H1 (cell line): ENCODE measurements around the gene GAS7. TPM values are rescaled to one million over a fixed set of nuclear protein-coding genes. Genes with fewer than 3 reads are reported as not detected.

Source experiments
- CTCF ChIA-PET: fragments of 300-600 bp; sonication (Branson Sonifier 250); formaldehyde crosslinking; loops from one replicate; lab custom pipeline; 2021; ENCODE audit not compliant: partially characterized antibody; lab: Charles Lee
- POLR2A ChIA-PET: fragments of 300-600 bp; sonication (Branson Sonifier 250); formaldehyde crosslinking; loops from one replicate; lab custom pipeline; 2021; ENCODE audit warnings: inconsistent platforms; ENCODE audit not compliant: partially characterized antibody; lab: Charles Lee
- DNase-seq, 2 experiments: peaks; one replicate each; pipeline versions ENCODE4 v3.0.0 to v3.0.0-alpha.2; 2010 to 2022; ENCODE audit warnings: low spot score in 2 of 2, low read depth in 1 of 2, mixed read lengths in 1 of 2
- FAIRE-seq: peaks from 2 replicates; lab custom pipeline; 2011; peaks lifted over from hg19 to GRCh38; lab: Jason Lieb, UNC
- H2AFZ ChIP-seq: 2 replicates; pipeline ENCODE4 v1.8.1; 2012; ENCODE audit warnings: low read length, inconsistent platforms
- H2AK5ac ChIP-seq: 2 replicates; pipeline ENCODE4 v1.6.1; 2013; ENCODE audit warnings: low read depth, low read length
- H2BK120ac ChIP-seq: replicated peaks from 2 replicates; pipeline ENCODE3; 2013; ENCODE audit warnings: low read depth, low read length, inconsistent platforms
- H2BK12ac ChIP-seq: 2 replicates; pipeline ENCODE4 v1.6.1; 2013; ENCODE audit warnings: low read depth, low read length
- H2BK15ac ChIP-seq: 2 replicates; pipeline ENCODE4 v1.6.1; 2013; ENCODE audit warnings: low read length
- H2BK20ac ChIP-seq: 2 replicates; pipeline ENCODE4 v1.6.1; 2013; ENCODE audit warnings: low read length
- H2BK5ac ChIP-seq: 2 replicates; pipeline ENCODE4 v1.6.1; 2013; ENCODE audit warnings: low read depth, low read length
- H3K14ac ChIP-seq: 2 replicates; pipeline ENCODE4 v1.6.1; 2013; ENCODE audit warnings: inconsistent platforms; ENCODE audit not compliant: insufficient read length
- H3K18ac ChIP-seq: 2 replicates; pipeline ENCODE4 v1.6.1; 2013; ENCODE audit warnings: low read length; ENCODE audit errors: extremely low read depth
- H3K23ac ChIP-seq: 2 replicates; pipeline ENCODE4 v1.6.1; 2013; ENCODE audit warnings: inconsistent platforms; ENCODE audit not compliant: insufficient read length
- H3K23me2 ChIP-seq: 2 replicates; pipeline ENCODE4 v1.6.1; 2013; ENCODE audit warnings: low read depth, low read length
- H3K27ac ChIP-seq: 2 replicates; pipeline ENCODE4 v1.6.1; 2011; ENCODE audit warnings: low read depth, low read length, inconsistent platforms
- H3K27me3 ChIP-seq, 4 experiments: replicated peaks in 1 of 4; 1 replicate in 1 of 4; 2 replicates in 3 of 4; pipeline versions ENCODE4 v1.6.1 to v1.8.1; 2011 to 2013; ENCODE audit warnings: low read length in 3 of 4, mild to moderate bottlenecking in 3 of 4, inconsistent platforms in 2 of 4, mixed read lengths in 2 of 4, moderate library complexity in 1 of 4; ENCODE audit not compliant: control insufficient read depth in 3 of 4, insufficient read depth in 3 of 4; ENCODE audit errors: extremely low read depth in 1 of 4
- H3K36me3 ChIP-seq, 4 experiments: 2 replicates each; pipeline versions ENCODE4 v1.6.1 to v1.8.1; 2011 to 2013; ENCODE audit warnings: mild to moderate bottlenecking in 4 of 4, low read length in 3 of 4, moderate library complexity in 2 of 4, control low read depth in 1 of 4, inconsistent platforms in 1 of 4; ENCODE audit not compliant: insufficient read depth in 4 of 4, control insufficient read depth in 2 of 4
- H3K4ac ChIP-seq: replicated peaks from 2 replicates; pipeline ENCODE3; 2013; ENCODE audit warnings: low read length, low read depth, mixed read lengths, inconsistent platforms; ENCODE audit not compliant: insufficient read length
- H3K4me1 ChIP-seq, 4 experiments: replicated peaks in 1 of 4; 1 replicate in 1 of 4; 2 replicates in 3 of 4; pipeline versions ENCODE4 v1.6.1 to v1.8.1; 2011 to 2013; ENCODE audit warnings: low read length in 3 of 4, inconsistent platforms in 2 of 4, mixed read lengths in 1 of 4; ENCODE audit not compliant: insufficient read depth in 4 of 4, control insufficient read depth in 3 of 4
- H3K4me2 ChIP-seq, 2 experiments: 2 replicates each; pipeline versions ENCODE4 v1.6.1 to v1.8.1; 2011 to 2013; ENCODE audit warnings: low read depth in 2 of 2, low read length in 2 of 2, control low read depth in 1 of 2, inconsistent platforms in 1 of 2, mild to moderate bottlenecking in 1 of 2; ENCODE audit not compliant: insufficient read depth in 1 of 2
- H3K4me3 ChIP-seq, 4 experiments: fragments of 200-600, 300-600 bp in 1 of 4; sonication (generic), shearing (Covaris generic), sonication (Bioruptor Twin) in 1 of 4; 2 replicates each; pipeline versions ENCODE4 v1.5.1 to v1.8.1; 2011 to 2016; ENCODE audit warnings: low read length in 4 of 4, low read depth in 3 of 4, control low read depth in 2 of 4, inconsistent platforms in 2 of 4, mild to moderate bottlenecking in 2 of 4, mixed read lengths in 1 of 4, moderate library complexity in 1 of 4; ENCODE audit not compliant: insufficient read depth in 2 of 4; ENCODE audit errors: extremely low read depth in 1 of 4
- H3K56ac ChIP-seq: replicated peaks from 2 replicates; pipeline ENCODE3; 2013; ENCODE audit warnings: low read depth, mild to moderate bottlenecking, mixed read lengths, low read length, inconsistent platforms; ENCODE audit not compliant: insufficient read length
- H3K79me1 ChIP-seq: 2 replicates; pipeline ENCODE4 v1.6.1; 2013; ENCODE audit warnings: low read depth, low read length, control low read depth
- H3K79me2 ChIP-seq, 2 experiments: 2 replicates each; pipeline versions ENCODE4 v1.6.1 to v1.8.1; 2012 to 2013; ENCODE audit warnings: low read length in 2 of 2, mild to moderate bottlenecking in 2 of 2, inconsistent platforms in 1 of 2; ENCODE audit not compliant: insufficient read depth in 2 of 2, control insufficient read depth in 1 of 2
- H3K9ac ChIP-seq, 4 experiments: replicated peaks in 1 of 4; 1 replicate in 1 of 4; 2 replicates in 3 of 4; pipeline versions ENCODE4 v1.6.1 to v1.8.1; 2011 to 2013; ENCODE audit warnings: low read depth in 3 of 4, low read length in 3 of 4, control low read depth in 2 of 4, mild to moderate bottlenecking in 2 of 4, moderate library complexity in 2 of 4, inconsistent platforms in 1 of 4; ENCODE audit errors: extremely low read depth in 1 of 4
- H3K9me3 ChIP-seq, 2 experiments: 2 replicates each; pipeline versions ENCODE4 v1.6.1 to v1.8.1; 2012 to 2013; ENCODE audit warnings: mild to moderate bottlenecking in 2 of 2, moderate library complexity in 2 of 2, control low read depth in 1 of 2, inconsistent platforms in 1 of 2, low read depth in 1 of 2, low read length in 1 of 2, mixed read lengths in 1 of 2; ENCODE audit not compliant: insufficient read depth in 2 of 2
- H4K20me1 ChIP-seq, 2 experiments: replicated peaks in 1 of 2; 2 replicates each; pipeline versions ENCODE3 to v1.8.1; 2011 to 2013; ENCODE audit warnings: inconsistent platforms in 2 of 2, low read length in 2 of 2, mild to moderate bottlenecking in 1 of 2; ENCODE audit not compliant: insufficient read depth in 2 of 2, control insufficient read depth in 1 of 2
- H4K5ac ChIP-seq: 2 replicates; pipeline ENCODE4 v1.6.1; 2013; ENCODE audit warnings: low read length, low read depth, mixed read lengths, inconsistent platforms; ENCODE audit not compliant: insufficient read length
- H4K8ac ChIP-seq: 2 replicates; pipeline ENCODE4 v1.8.0; 2013; ENCODE audit warnings: mild to moderate bottlenecking, moderate library complexity, low read length, inconsistent platforms; ENCODE audit not compliant: insufficient read depth; ENCODE audit errors: extremely low read depth
- H4K91ac ChIP-seq: replicated peaks from 2 replicates; pipeline ENCODE3; 2013; ENCODE audit warnings: low read length, mixed read lengths, inconsistent platforms; ENCODE audit not compliant: insufficient read length
- NANOG ChIP-seq: IDR thresholded peaks from 2 replicates; pipeline ENCODE4 v1.6.1; 2011; ENCODE audit warnings: low read length, low read depth, mild to moderate bottlenecking, inconsistent platforms; ENCODE audit not compliant: insufficient read depth, poor library complexity, severe bottlenecking
- NRF1 ChIP-seq: IDR thresholded peaks from 2 replicates; pipeline ENCODE4 v1.6.1; 2011; ENCODE audit warnings: mild to moderate bottlenecking, low read depth, low read length, improper control_type of control experiment
- SP1 ChIP-seq: IDR thresholded peaks from 2 replicates; pipeline ENCODE4 v1.6.1; 2011; ENCODE audit warnings: low read depth, low read length
- WGBS, 2 experiments: shearing (Covaris generic) in 1 of 2; methylation state at CpG; one replicate each; pipeline versions ENCODE4 v1.1.6 to v1.1.7; 2013 to 2015; ENCODE audit warnings: low lambda C conversion rate in 2 of 2, mixed read lengths in 2 of 2, inconsistent platforms in 1 of 2, low coverage in 1 of 2, missing lambda C conversion rate in 1 of 2; ENCODE audit not compliant: insufficient replicate concordance in 2 of 2, insufficient coverage in 1 of 2, insufficient read length in 1 of 2; ENCODE audit errors: extremely low coverage in 1 of 2, missing lambda C conversion rate in 1 of 2; 5-methylcytosine and 5-hydroxymethylcytosine counted together
- polyA plus RNA-seq, 7 experiments: library from polyadenylated mRNA; depleted of rRNA in 3 of 7; stranded (reverse) in 5 of 7; unstranded in 2 of 7; fragments of >200 nt in 5 of 7; fragments of 200-250 nt in 2 of 7; gene quantifications; 1 replicate in 5 of 7; 2 replicates in 1 of 7; 4 replicates in 1 of 7; pipeline versions ENCODE4 v1.2.1 to v1.2.3, GENCODE V29; 2011 to 2013; ENCODE audit warnings: missing spikeins in 2 of 7, mixed read lengths in 2 of 7
- total RNA-seq: library from RNA; stranded (reverse); fragmentation: NEBNext Ultra II Directional; extraction: Animal tissue kit (Norgen Biotek cat#: 25700); gene quantifications from 2 replicates; pipeline ENCODE4 v1.2.1, GENCODE V29; 2021

Gene GAS7
- total and polyA plus RNA-seq, 2 of the 8 experiments (the other 6 are each of a cell fraction or from before 2014, with no cell fraction given) = 5.0 to 14.5 TPM

DNA sequence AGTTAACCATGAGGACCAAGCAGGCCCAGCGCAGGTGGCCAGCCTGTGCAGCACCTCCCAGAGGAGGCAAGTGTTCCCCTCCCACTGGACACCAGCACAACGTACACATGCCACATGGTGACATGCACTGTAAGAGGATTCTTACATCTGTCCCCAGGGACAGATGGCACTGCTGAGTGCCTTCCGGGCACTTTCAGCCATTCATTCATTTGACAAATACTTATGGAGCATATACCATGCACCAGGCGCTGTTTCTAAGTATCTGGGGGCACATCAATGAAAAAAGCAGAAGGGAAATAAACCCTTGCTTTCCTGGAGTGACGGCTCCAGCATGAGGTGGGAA lies 79.6 kb downstream of the GAS7 start:
- peak overlapping the region; percentile 40; the same call in 1 of the 2 replicates for H2AK5ac ChIP-seq
- no peak for DNase-seq
- peak overlapping the region; percentile 51; the same call in 1 of the 2 replicates for H3K18ac ChIP-seq
- no peaks in the 10 kb centered on the region for H3K9me3 ChIP-seq
- H4K8ac ChIP-seq = no peak overlapping the region
- H4K91ac ChIP-seq = peak overlapping the region; percentile 93
- no peak for TF ChIP-seq NRF1
- TF ChIP-seq NANOG = no peak
- TF ChIP-seq SP1 = no peak
- H2BK15ac ChIP-seq = peak overlapping the region; percentile 94; the same call in 1 of the 2 replicates
- 76% methylated on average over 5 of the region's 5 CpGs; no CpG with 5 or more reads in 1 of the 2 experiments for WGBS, 2 experiments
- peaks cover 2 to 31% (median 16%) of the 10 kb centered on the region in 4 experiments for H3K4me1 ChIP-seq
- H3K27me3 ChIP-seq = no peaks in the 10 kb centered on the region
- H3K23me2 ChIP-seq = no peaks in the 10 kb centered on the region
- no peak overlapping the region for H3K4me3 ChIP-seq
- H3K56ac ChIP-seq = no peak overlapping the region
- H2BK120ac ChIP-seq = no peak overlapping the region
- peak overlapping the region; percentile 80; the same call in 1 of the 2 replicates for H2BK20ac ChIP-seq
- peak overlapping the region; percentile 15; the same call in 1 of the 2 replicates for H2BK5ac ChIP-seq
- no peaks in the 10 kb centered on the region for H3K79me1 ChIP-seq
- no peak overlapping the region for H3K4me2 ChIP-seq
- no peaks in the 10 kb centered on the region for H3K79me2 ChIP-seq
- POLR2A ChIA-PET = no interaction called here
- H4K5ac ChIP-seq = no peak overlapping the region
- H2AFZ ChIP-seq = no peak overlapping the region
- no peak overlapping the region for H3K23ac ChIP-seq
- no peak for FAIRE-seq
- no peak overlapping the region for H3K9ac ChIP-seq
- H3K27ac ChIP-seq = no peak overlapping the region
- no peak overlapping the region for H3K4ac ChIP-seq
- H2BK12ac ChIP-seq = 0 out of 2 replicates have a peak overlapping the region, but pooled peaks have one; percentile 91
- no peaks in the 10 kb centered on the region for H4K20me1 ChIP-seq
- CTCF ChIA-PET = interaction anchor here (1.0 to 1.8 kb wide), 5 partner anchors 40 to 129 kb away, joined by 3 to 5 read pairs (median 3); no protein-coding TSS in a partner anchor
- H3K36me3 ChIP-seq = no peaks in the 10 kb centered on the region
- no peak overlapping the region for H3K14ac ChIP-seq
